ENCODE results near the gene SECISBP2. TPM values are rescaled to one million over a fixed set of nuclear protein-coding genes. Genes with fewer than 3 reads are reported as not detected.
A peak's percentile ranks its signal among the peaks of the same experiment; 100 is the strongest.

The SECISBP2 gene
- total and polyA plus RNA-seq, 2 of the 13 experiments (the other 11 are each of a cell fraction or from before 2014, with no cell fraction given): 32.4 to 38.0 TPM

GRCh38 chr9:89350988-89351557 lies 32.8 kb downstream of the SECISBP2 start (continued):
- TF ChIP-seq, protein P1, sequence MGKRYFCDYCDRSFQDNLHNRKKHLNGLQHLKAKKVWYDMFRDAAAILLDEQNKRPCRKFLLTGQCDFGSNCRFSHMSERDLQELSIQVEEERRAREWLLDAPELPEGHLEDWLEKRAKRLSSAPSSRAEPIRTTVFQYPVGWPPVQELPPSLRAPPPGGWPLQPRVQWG (CRISPR knock-in tag; IDR thresholded peaks at IDR 0.05; ENCODE audit: borderline replicate concordance, low read depth): no peak
- no peak for TF ChIP-seq KLF13 (CRISPR knock-in tag; IDR thresholded peaks at IDR 0.05)
- 0 out of 2 replicates have a peak, but pooled peaks have one; percentile 22 for TF ChIP-seq SMC3 (IDR thresholded peaks at IDR 0.05; ENCODE audit: low read length)
- peak; percentile 60 for TF ChIP-seq PBX2 (CRISPR knock-in tag; IDR thresholded peaks at IDR 0.05)
- TF ChIP-seq, protein P2, sequence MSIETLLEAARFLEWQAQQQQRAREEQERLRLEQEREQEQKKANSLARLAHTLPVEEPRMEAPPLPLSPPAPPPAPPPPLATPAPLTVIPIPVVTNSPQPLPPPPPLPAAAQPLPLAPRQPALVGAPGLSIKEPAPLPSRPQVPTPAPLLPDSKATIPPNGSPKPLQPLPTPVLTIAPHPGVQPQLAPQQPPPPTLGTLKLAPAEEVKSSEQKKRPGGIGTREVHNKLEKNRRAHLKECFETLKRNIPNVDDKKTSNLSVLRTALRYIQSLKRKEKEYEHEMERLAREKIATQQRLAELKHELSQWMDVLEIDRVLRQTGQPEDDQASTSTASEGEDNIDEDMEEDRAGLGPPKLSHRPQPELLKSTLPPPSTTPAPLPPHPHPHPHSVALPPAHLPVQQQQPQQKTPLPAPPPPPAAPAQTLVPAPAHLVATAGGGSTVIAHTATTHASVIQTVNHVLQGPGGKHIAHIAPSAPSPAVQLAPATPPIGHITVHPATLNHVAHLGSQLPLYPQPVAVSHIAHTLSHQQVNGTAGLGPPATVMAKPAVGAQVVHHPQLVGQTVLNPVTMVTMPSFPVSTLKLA (IDR thresholded peaks at IDR 0.05): peak; percentile 52
- TF ChIP-seq, protein P3, sequence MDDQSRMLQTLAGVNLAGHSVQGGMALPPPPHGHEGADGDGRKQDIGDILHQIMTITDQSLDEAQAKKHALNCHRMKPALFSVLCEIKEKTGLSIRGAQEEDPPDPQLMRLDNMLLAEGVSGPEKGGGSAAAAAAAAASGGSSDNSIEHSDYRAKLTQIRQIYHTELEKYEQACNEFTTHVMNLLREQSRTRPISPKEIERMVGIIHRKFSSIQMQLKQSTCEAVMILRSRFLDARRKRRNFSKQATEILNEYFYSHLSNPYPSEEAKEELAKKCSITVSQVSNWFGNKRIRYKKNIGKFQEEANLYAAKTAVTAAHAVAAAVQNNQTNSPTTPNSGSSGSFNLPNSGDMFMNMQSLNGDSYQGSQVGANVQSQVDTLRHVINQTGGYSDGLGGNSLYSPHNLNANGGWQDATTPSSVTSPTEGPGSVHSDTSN (CRISPR knock-in tag; IDR thresholded peaks at IDR 0.05; ENCODE audit: borderline replicate concordance): no peak
- no peak for TF ChIP-seq ATAD3A (CRISPR knock-in tag; IDR thresholded peaks at IDR 0.05)
- TF ChIP-seq MED1 (CRISPR knock-in tag; IDR thresholded peaks at IDR 0.05): peak; percentile 94
- no peak for TF ChIP-seq ATF1 (CRISPR knock-in tag; IDR thresholded peaks at IDR 0.05)
- TF ChIP-seq CENPT (CRISPR knock-in tag; IDR thresholded peaks at IDR 0.05; ENCODE audit: low read depth): no peak
- TF ChIP-seq, protein P4, sequence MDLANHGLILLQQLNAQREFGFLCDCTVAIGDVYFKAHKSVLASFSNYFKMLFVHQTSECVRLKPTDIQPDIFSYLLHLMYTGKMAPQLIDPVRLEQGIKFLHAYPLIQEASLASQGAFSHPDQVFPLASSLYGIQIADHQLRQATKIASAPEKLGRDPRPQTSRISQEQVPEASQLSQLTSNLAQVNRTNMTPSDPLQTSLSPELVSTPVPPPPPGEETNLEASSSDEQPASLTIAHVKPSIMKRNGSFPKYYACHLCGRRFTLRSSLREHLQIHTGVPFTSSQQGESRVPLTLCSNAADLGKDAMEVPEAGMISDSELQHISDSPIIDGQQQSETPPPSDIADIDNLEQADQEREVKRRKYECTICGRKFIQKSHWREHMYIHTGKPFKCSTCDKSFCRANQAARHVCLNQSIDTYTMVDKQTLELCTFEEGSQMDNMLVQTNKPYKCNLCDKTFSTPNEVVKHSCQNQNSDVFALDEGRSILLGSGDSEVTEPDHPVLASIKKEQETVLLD (CRISPR knock-in tag; IDR thresholded peaks at IDR 0.05; ENCODE audit: low read depth): no peak
- TF ChIP-seq PPARG (CRISPR knock-in tag; conservative IDR thresholded peaks at IDR 0.05): peak; percentile 83
- no peak for TF ChIP-seq HMGA1 (CRISPR knock-in tag; conservative IDR thresholded peaks at IDR 0.05)
- peak; percentile 89; the same call in 1 of the 2 replicates for TF ChIP-seq MIER3 (CRISPR knock-in tag; IDR thresholded peaks at IDR 0.05; ENCODE audit: borderline replicate concordance)
- peak; percentile 95 for TF ChIP-seq ARID5B (CRISPR knock-in tag; IDR thresholded peaks at IDR 0.05)
- TF ChIP-seq KDM1A (CRISPR knock-in tag; IDR thresholded peaks at IDR 0.05): peak; percentile 77; the same call in 1 of the 2 replicates
- peak; percentile 92; the same call in 1 of the 2 replicates for TF ChIP-seq FOXJ3 (CRISPR knock-in tag; IDR thresholded peaks at IDR 0.05; ENCODE audit: borderline replicate concordance)
- peak; percentile 51; the same call in 1 of the 2 replicates for TF ChIP-seq MYPOP (CRISPR knock-in tag; IDR thresholded peaks at IDR 0.05)
- TF ChIP-seq ZSCAN30 (CRISPR knock-in tag; IDR thresholded peaks at IDR 0.05): no peak
